HG03565 (cell line): Measurements from ENCODE around the gene STX2.
A peak's percentile ranks its signal among the peaks of the same experiment; 100 is the strongest.
"Not testable (repeated sequence)": the region's sequence is repeated elsewhere in the genome, so short reads cannot be mapped to it uniquely, and the experiment has no call there.

ENCODE experiments used
- ATAC-seq: cut with Tn5 transposase; IDR thresholded peaks from one replicate; pipeline ENCODE4 v1.9.1; 2021; ENCODE audit warnings: mild to moderate bottlenecking, moderate library complexity; ENCODE audit not compliant: unreplicated experiment

Gene STX2

DNA sequence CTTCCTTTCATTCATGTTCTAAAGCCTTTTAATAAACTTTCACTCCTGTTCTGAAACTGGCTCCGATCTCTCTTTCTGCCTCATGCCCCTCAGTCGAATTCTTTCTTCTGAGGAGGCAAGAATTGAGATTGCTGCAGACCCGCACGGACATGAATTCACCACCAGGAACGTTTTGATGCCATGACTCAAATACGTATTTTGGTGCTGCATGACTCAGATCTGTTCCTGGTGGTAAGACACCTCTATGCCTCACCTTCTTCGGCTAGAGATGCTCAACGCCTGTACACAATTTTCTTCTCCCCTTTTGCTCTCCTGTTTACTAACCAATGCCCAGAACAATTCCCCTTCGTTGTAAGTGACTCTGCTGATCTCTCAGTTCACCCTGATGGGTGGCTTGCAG is 70.9 kb downstream of the STX2 start:
- no peak for ATAC-seq

DNA sequence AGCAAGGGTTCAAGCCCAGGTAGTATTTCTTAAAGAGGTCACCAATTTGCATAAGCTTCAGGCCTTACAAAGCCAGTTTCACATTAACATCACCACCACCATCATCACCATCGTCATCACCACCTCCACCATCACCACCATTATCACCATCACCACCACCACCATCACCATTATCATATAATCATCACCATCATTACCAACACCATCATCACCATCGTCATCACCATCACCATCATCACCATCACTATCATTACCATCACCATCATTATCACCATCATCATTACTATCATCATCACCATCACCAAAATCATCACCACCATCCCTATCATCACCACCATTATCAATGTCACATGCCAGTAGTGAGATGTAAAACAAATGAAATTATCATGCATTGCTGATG is 72.6 kb downstream of the STX2 start:
- no peak for ATAC-seq

DNA sequence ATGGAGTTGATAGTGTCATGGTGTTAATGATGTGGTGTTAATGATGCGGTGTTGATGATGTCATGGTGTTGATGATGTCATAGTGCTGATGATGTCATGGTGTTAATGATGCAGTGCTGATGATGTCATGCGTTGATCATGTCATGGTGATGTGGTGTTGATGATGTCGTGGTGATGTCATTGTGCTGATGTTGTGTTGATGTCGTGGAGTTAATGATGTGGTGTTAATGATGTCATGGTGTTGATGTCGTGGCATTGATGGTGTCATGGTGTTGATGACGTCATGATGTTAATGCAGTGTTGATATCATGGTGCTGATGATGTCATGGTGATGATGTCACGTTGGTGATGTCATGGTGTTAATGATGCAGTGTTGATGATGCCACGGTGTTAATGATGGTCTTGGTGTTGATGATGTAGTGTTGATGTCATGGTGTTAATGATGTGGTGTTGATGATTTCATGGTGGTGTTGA is 73.8 kb downstream of the STX2 start:
- ATAC-seq: no peak

DNA sequence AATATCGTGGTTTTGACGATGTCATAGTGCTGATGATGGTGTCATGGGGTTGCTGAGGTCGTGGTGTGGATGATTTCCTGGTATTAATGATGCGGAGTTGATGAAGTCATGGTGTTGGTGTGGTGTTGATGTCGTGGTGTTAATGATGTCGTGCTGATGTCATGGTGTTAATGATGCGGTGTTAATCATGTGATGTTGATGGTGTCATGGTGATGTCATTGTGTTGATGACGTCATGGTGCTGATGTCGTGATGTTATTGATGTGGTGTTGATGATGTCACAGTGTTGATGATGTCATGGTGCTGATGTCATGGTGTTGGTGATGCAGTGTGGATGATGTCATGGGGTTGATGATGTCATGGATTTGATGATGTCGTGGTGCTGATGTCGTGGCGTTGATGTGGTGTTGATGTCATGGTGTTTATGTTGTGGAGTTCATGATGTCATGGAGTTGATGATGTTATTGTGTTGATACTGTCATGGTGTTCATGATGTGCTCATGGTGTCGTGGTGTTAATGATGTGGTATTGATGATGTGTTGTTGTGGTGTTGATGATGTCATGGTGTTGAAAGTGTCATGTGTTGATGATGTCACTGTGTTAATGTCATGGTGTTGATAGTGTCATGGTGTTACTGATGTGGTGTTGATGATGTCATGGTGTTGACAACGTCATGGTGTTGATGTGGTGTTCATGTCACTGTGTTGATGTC is 74.4 kb downstream of the STX2 start:
- ATAC-seq: no peak

DNA sequence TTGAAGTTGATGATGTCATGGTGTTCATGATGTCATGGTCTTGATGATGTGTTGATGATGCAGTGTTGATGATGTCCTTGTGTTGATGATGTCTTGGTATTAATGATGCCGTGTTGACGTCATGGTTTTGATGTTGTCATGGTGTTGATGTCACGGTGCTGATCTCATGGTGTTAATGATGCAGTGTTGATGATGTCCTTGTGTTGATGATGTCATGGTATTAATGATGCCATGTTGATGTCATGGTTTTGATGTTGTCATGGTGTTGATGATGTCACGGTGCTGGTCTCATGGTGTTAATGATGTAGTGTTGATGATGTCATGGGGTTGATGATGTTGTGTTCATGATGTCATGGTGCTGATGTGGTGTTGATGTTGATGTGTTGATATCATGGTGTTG is 75.0 kb downstream of the STX2 start:
- ATAC-seq: no peak

DNA sequence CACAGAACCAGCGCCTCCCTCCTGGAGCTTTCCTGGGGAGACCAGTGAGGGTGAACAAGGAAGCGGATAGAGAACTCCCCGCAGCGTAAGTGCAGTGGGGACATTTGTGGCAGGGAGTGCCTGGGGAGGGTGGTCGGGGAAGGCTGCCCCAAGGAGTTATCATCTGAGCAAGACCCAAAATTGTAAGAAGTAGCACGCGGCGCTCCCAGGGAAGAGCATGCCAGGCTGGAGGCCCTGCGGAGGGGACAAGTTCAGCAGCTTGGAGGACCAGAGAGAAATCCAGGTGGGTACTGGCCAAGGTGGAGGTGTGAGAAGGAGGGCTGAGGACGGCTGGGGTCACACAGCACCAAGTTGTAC is 76.8 kb downstream of the STX2 start:
- ATAC-seq: no peak

DNA sequence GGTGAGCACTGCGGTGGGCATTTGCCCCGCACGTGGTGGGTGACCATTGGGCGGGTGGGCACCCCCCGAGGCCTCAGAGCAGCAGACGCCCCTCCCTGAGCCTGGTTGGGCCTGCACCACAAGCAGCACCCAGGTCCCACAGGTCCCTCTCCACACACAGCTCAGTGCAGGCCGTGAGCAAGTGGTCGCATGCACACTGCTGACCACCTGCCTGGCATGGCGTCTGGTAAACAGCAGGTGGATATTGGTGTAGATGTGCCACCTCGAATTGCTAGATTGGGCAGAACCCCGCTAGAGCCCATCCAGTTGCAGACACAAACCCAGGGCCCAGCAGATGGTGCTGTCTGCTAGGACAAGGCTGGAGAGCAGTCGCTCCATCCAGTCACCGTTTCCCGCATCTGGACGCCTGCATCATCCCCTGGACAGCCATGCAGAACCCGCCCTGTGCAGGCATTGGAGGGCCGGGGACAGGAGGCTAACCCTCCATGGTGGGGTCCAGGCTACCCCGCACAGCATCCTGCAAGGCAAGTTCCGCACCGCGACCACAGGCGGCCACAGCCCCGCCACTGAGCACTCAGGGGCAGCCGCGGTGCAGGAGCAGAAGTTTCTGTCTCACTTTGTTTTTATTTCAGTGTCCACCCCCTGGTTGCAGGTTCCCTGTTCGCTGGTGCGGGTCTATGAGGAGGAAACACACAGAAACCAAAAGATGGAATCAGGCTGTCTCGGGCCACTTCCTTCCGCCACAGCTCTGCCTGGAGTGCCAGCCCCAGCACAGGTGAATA is 77.3 kb downstream of the STX2 start:
- ATAC-seq: peak; percentile 34

DNA sequence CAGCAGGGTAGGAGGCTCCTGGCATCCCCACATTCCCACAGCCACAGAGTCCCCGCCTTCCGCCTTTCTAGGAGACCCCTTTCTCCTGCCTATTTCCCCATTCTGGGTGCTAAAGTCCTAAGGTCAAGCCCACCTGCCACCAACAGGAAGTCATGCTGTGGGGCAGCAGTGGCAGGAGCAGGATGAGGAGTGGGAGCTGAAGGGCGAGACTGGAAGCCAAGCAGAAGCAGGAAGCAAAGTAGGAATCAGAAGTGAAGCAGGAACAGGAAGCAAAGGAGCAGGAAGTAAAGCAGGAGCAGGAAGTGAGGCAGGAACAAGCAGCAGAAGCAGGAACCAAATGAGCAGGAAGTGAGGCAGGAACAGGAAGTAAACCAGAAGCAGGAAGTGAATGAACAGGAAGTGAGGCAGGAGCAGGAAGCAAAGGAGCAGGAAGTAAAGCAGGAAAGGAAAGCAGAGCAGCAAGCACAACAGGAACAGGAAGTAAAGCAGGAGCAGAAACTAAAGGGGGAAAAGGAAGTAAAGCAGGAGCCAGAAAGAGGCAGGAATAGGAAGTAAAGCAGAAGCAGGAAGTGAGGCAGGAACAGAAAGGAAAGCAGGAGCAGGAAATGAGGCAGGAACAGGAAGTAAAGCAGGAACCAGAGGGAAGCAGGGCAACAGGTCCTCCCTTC is 84.7 kb downstream of the STX2 start:
- ATAC-seq: no peak

DNA sequence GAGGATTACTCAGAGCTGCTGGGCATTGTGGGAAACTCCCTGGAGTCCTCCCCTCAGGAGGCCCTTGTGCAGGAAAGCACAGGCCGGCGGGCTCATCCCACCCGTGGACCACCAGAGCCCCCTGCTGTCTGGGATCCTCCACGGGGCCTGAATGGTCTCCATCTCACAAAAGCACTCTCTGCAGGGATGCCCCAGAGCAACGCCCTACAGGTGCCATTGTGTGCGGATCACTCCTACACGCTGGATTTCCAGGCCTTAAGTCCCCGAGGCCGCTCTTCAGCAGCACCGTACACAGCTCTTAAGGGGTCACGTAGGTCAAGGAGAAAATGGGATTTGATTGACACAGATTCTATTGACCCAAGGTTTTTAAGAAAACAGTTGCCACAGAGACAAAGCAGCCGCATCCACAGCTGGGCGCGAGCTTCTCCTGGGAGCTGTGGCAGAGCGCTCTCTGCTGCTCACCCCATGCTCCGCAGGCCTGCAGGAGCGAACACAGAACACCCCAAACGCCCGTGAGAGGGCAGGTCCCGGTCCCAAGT is 86.3 kb downstream of the STX2 start:
- ATAC-seq: no peak

DNA sequence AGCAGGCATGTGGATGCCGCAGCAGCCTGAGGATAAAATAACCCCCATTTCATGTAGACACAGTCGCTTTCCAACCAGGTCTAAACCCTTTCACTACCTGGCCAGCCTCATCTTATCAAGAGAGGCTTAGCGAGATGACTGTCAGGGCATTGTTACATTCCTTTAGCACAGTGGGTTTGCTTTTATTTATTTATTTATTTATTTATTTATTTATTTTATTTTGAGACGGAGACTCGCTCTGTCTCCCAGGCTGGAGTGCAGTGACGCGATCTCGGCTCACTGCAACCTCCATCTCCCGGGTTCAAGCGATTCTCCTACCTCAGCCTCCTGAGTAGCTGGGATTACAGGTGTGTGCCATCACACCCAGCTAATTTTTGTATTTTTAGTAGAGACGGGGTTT is 87.0 kb downstream of the STX2 start:
- ATAC-seq: not testable (repeated sequence)

DNA sequence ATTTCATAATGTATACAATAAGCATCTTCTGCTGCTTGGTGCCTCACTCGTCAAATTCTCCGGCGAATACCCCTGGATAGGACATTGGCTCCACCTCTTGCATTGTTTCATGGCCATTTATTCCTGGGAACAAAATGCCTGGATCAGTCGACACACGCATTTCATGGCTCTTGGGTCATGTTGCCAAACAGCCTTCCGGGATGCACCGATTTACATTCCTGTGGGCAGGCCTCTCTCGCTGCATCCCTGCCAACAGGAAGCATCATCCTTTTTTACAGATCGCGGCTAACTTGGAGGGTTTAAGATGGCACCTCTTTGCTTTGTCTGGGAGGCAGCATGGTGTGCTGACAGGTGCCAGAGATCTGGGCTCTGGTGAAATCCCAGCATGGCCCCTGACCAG is 90.3 kb downstream of the STX2 start:
- ATAC-seq: no peak

DNA sequence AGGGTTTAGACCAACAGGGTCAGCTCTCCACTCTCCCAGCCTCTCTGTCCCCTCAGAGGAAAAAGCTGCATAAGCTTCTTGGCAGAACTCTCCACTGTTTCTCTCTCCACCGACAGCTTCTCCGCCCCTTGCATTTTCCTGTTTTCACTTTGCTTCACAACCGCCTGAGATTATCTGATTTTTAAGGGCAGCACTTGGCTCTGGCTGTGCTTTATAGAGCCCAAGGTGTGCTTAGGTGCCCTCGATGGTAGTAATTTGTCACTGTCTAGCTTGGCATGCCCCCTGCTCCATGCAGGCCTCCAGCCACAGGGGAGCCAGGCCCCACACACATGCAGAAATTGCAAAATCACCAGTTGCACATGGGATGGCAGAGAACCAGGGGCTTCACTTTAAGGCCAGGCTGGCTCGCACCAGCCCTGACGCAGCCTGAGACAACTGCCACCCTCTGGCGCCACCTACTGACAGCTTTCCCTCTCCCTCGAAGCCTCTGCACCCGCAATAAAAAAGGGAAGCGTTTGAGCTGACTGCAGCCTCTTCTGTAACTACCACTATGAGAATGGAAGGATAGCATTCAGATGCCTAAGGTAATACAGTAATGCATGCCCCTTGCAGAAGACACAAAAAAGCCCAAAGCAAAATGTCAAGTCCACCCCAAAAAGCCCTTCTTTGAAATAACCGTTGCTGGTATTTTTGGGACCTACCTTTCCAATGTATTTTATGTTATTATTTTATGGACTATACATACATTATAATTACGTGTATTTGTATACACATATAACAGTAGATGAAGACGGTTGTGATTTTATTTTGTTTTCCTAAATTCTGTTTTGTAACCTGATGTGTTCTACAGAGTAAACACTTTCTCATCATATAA is 90.9 kb downstream of the STX2 start:
- ATAC-seq: peak; percentile 88

DNA sequence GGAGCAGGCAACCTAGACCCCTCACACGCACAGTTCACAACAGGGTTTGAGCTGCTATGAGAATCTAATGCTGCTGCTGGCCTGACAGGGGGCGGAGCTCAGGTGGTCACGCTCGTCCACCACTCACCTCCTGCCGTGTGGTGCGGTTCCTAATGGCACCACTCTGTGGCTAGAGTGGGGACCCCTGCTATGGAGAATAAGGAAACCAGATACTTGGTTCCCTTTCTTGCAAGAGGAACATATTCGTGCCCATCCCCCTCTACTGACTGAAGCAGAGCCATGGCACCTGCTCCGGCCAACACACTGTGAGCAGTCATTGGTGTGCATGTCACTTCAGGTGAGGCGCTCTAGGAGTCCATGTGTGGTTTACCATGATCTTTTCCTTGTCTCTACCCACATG is 92.5 kb downstream of the STX2 start:
- ATAC-seq: no peak

DNA sequence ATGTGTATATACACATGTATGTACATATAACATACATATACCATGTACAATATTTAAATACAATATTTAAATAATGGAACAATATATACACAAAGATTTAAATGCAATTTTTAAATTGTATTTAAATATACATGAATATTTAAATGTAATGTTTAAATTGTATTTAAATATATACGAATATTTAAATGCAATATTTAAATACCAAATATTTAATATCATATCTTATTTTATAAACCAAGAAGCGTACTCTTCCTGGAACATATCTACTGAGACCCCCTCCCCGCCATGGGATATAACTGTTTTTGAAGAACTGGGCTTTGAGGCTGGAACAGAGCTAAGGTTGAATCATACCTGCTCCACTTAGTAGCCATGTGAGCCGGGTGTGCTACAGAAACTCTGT is 93.1 kb downstream of the STX2 start:
- no peak for ATAC-seq

DNA sequence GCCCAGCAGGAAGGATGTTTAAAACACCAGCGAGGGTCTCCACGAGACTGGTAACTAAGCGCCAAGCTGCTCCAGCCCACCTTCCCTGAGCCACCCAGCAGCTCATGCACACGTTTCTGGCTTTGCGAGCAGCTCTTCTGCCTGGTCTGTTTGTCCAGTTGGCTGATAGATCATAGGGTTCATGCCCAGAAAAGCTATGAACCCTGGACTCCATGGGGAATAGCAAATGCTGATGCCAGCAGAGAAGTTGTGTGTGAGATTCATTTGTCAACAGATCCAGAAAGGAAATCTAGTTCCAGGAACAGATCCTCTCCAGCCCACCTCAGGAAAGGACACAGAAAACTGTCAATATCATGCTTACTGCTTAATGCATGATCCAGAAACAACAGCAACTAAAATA is 94.8 kb downstream of the STX2 start:
- ATAC-seq: no peak

DNA sequence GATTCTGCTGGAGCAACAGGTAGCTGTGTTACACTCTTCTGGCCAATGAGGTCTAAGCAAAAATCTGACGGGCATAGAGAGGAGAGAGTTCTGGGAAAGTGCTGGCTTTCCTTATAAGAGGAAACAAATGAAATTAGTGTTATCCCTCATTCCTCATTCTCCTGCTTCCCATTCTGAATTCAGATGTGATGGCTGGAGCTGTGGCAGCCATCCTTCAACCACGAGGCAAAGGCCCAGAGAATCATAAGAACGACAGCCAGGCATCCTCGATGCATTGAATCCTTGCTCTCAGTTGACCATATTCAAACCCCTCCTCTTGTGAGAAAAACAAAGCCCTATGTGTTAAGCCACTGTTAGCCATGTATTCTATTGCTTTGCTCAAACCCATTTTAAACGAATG is 95.4 kb downstream of the STX2 start:
- ATAC-seq: no peak

DNA sequence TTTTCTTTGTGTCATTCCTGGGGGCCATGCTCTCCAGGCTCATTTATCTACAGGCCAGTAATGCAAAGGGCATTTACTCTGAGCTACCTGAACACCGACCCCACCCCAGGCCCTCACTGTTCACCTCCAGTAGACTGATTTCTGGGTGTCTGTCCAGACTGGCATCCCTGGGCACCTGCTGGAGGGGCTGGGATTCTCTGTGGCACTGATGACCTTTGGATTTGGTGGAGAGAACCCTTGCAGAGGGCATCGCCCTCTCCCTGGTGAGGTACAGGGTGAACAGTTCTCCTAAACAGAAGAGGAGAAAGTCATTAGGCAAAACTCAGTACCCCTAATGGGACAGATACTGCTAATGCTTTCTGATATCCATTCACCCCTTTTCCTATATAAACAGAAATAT is 95.9 kb downstream of the STX2 start:
- no peak for ATAC-seq

DNA sequence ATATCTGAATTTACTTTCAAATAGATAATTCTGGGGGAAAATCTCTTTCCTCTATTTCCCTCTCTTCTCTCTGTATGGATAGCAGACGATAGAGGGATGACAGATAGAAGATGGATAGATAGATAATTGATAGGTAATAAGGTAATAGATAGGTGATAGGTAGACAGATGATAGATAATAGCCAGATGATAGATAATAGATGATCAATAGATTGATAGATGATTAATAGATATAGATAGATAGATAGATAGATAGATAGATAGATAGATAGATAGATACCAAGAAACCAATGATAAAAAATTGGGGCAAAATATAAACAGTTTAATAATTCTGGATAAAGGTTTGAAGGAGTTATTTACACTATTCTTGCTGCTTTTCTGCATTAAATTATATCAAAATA is 96.3 kb downstream of the STX2 start:
- no peak for ATAC-seq

DNA sequence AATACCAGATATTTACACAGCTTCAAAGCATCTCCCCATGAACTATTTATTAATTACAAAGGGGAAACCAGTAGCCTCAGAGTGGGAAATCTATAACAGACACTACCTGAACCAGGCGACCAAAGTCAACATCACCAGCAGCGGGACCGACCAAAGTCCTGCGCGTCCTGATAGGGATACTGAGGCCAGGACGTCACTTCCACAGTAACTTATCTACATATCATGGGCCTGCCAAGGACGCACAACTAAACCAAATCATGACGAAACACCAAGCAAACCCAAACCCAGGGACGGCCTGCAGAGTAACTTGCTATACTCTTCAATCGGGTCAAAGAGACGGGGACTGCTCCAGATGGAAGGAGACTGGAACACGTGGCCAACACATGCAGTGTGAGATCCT is 96.9 kb downstream of the STX2 start:
- ATAC-seq: no peak
